HUES6 (cell line): ENCODE data around the gene ZFHX3.

Source experiments
- H3K27ac ChIP-seq: 2 replicates; pipeline ENCODE4 v1.7.0; 2013; ENCODE audit warnings: low read depth, mild to moderate bottlenecking, low read length, inconsistent platforms
- H3K27me3 ChIP-seq: 2 replicates; pipeline ENCODE4 v1.6.1; 2013; ENCODE audit warnings: low read length; ENCODE audit not compliant: control insufficient read depth, insufficient read depth
- H3K36me3 ChIP-seq: 2 replicates; pipeline ENCODE4 v1.6.1; 2013; ENCODE audit warnings: low read length; ENCODE audit not compliant: control insufficient read depth, insufficient read depth
- H3K4me1 ChIP-seq: 2 replicates; pipeline ENCODE4 v1.6.1; 2013; ENCODE audit warnings: low read length; ENCODE audit not compliant: control insufficient read depth, insufficient read depth
- H3K4me3 ChIP-seq: 2 replicates; pipeline ENCODE4 v1.5.1; 2013; ENCODE audit warnings: low read depth, low read length
- H3K9ac ChIP-seq: one replicate; pipeline ENCODE4 v1.6.1; 2013; ENCODE audit warnings: mild to moderate bottlenecking, low read length
- H3K9me3 ChIP-seq: 2 replicates; pipeline ENCODE4 v1.6.1; 2013; ENCODE audit warnings: low read depth, low read length; ENCODE audit not compliant: control insufficient read depth, insufficient read depth

The ZFHX3 gene

DNA sequence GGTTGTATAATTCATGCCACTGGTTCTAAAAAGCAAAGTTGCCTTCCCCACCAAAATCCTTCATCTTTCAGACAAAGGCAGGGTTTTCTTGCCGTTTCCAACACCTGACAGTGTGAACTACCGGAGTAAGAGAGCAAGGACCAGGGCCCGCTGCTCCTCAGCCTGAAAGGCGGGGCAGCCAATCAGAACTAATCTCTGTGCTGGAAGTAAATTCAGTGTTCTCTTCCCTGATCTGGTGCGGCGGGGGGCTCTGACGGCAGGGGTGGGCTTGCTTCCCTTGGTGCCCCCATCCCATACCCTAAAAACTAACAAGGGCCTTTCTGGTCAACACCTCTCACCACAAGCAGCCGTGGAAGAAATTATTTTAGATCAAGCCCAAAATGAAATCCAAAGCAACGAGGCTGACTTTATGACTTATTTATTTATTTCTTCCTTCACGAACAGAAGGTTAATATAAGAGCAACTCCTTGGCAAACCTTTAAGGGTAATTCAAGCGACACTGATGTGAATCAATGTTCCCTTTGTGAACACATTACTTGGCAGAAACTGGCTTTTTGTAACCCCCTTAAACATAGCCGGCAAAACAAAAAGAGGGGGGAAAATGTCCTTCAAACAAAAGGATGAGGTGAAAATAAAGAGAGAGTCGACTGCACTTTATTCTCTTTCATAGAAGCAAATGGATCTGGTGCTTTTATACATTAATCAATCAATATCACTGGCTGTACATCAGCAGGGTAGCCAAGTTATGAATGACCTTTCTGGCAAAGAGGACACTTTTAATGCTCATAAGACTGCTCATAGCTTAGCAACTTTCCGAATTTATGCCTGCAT lies 189.9 kb downstream of the ZFHX3 start:
- Histone ChIP-seq H3K27me3 (no peaks in the 10 kb centered on the region), H3K4me3 (no peak overlapping the region), H3K4me1 (peaks cover 7% of the 10 kb centered on the region; the same call in 1 of the 2 replicates), H3K9ac (no peak overlapping the region), H3K27ac (no peak overlapping the region), H3K9me3 (no peaks in the 10 kb centered on the region), H3K36me3 (no peaks in the 10 kb centered on the region)

DNA sequence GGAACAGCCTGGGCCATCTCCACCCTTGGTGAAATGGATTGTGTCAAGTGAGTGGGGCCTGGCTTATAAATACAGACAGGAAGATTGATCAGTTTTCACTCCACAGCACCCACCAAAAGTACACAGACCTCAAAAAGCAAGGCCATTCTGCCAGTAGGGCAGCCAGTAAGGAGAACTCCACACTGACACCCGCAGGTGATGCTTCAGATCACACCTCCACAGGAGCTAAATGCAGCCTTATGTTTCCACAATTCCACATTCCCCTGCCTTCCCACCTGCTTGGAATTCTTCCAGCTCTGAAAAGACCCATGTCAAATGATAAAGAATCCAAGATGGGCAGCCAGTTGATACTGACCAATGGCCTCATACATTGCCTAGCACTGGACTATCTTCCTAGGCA lies 191.1 kb downstream of the ZFHX3 start:
- Histone ChIP-seq H3K27me3 (no peaks in the 10 kb centered on the region), H3K4me3 (no peak overlapping the region), H3K36me3 (no peaks in the 10 kb centered on the region), H3K4me1 (peaks cover 7% of the 10 kb centered on the region; the same call in 1 of the 2 replicates), H3K27ac (no peak overlapping the region), H3K9ac (no peak overlapping the region), H3K9me3 (no peaks in the 10 kb centered on the region)

DNA sequence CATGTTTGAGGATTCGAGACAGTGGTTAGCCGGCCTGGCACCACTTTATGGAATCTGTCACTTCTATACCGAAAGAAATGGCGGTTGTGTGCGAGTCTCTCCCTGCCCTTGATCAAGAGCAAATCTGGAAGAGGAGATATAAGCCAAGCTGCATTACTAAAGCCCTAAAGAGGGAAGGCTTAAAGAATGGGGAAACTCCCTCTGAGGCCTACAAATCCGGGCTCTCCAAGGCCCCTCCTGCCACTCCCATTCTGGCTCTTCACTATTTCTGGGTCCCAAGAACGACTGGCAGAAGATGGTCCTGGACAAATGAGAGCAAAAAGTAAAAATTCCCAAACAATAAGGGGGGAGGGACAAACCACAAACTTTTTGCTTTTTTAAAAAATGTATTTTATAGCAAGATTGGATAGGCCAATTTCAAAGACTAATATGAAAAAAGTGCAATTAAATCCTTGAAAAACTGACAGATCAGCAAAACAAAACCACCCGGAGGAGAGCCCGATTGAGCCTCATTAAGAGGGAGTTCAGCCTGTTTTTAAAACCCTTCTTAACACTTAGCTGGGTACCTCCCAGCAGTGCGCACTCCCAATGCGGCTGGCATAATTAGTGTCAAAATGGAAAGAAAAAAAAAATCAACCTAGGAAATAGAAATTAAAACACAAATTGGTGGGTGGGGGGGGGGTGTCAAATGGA lies 193.5 kb downstream of the ZFHX3 start:
- H3K9ac ChIP-seq, result no peak overlapping the region
- H3K9me3 ChIP-seq, result no peaks in the 10 kb centered on the region
- H3K27me3 ChIP-seq, result no peaks in the 10 kb centered on the region
- H3K4me1 ChIP-seq, result peaks cover 7% of the 10 kb centered on the region; the same call in 1 of the 2 replicates
- no peaks in the 10 kb centered on the region for H3K36me3 ChIP-seq
- H3K27ac ChIP-seq, result no peak overlapping the region
- no peak overlapping the region for H3K4me3 ChIP-seq

DNA sequence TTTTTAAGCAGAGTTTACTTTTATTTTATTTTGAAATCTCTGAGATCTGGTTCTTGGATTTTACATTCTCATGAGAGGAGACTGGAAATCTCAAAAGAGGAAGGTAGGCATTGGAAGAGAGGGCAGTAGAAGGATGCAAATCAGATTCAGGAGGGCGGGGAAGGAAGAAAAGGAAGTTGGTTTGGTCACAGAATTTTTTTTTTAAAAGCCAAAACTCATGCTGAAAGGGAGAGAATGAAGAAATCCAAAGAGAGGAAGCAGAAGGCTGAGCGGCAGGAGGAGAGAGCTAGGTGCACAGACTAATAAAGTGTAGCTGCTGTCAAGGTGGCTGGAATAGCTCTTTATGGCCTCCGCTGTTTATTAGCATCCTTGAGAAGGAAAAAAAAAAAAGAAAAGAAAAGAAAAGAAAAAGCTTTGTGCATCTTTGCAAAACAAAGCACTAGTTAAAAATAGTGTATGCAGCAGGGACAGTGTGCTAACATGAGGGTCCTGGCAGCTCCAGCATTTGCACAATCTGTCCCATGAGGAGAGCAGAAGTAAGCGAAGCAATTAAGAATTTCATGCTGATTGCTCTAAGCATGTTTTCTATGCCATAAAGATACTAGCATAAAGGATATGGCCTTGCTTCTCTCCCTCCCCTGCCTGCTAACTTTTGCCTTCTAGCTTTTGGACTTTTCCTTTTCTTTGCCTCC lies 194.2 kb downstream of the ZFHX3 start:
- peaks cover 13% of the 10 kb centered on the region for H3K4me1 ChIP-seq
- H3K36me3 ChIP-seq, result no peaks in the 10 kb centered on the region
- no peak overlapping the region for H3K9ac ChIP-seq
- no peak overlapping the region for H3K4me3 ChIP-seq
- no peaks in the 10 kb centered on the region for H3K9me3 ChIP-seq
- H3K27ac ChIP-seq, result no peak overlapping the region
- no peaks in the 10 kb centered on the region for H3K27me3 ChIP-seq

DNA sequence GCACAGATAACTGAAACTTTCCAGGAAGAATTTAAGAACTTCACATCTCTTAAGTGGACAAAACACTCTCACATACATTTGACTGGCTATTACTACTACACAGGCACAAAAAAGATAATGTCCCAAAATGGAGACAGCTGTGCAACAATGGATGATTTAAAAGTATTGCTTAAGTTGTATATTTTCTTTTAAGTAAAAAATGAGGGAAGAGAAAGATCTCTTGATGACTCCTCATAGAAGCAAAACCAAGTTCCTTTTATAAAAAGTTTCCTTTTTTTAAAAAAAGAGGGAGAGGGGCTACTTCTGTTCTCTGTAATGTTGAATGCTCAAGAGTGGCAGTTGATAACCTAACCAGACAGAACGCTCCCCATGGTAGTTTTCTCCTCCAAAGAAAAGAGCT lies 195.5 kb downstream of the ZFHX3 start:
- Histone ChIP-seq H3K4me3 (no peak overlapping the region), H3K9ac (no peak overlapping the region), H3K36me3 (no peaks in the 10 kb centered on the region), H3K9me3 (no peaks in the 10 kb centered on the region), H3K4me1 (peaks cover 18% of the 10 kb centered on the region), H3K27me3 (no peaks in the 10 kb centered on the region), H3K27ac (no peak overlapping the region)

DNA sequence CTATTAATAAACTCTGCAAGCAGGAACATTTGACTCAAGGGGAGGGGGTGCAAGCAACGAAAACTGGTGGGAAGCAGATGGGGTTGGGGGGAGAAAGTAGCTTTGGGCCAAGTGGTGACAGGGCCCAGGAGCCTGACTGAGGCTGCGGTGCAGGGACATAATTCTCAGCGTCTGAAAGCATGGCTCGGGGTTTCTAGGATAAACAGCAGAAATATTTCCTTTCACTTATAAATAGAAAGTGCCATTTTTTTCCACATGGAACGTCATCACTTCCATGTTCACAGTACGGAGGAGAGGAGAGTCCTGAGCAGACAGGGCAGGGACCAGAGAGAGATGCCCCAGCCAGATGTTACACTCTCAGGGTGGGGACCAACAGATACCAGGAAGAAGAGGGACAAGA lies 197.1 kb downstream of the ZFHX3 start:
- no peak overlapping the region for H3K27ac ChIP-seq
- no peaks in the 10 kb centered on the region for H3K9me3 ChIP-seq
- no peaks in the 10 kb centered on the region for H3K36me3 ChIP-seq
- peaks cover 18% of the 10 kb centered on the region for H3K4me1 ChIP-seq
- H3K27me3 ChIP-seq, result no peaks in the 10 kb centered on the region
- no peak overlapping the region for H3K9ac ChIP-seq
- H3K4me3 ChIP-seq, result no peak overlapping the region

DNA sequence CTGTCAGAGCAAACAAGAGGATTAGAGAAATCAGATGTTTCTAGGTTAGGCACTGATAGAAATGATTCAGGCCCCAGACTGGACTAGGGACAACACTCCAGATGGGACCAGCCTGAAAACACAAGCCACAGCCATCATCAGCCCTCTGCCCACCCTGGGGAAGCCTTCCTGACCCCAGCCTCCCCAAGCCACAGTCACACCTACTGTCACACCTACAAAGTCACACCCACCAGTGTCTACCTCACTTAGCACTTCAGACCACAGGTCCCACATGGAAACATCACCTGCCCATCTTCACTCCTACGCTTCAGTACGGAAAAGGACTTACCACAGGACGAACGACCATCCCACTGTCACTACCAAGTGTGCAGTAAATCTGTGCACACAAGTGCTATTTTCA lies 197.9 kb downstream of the ZFHX3 start:
- H3K9me3 ChIP-seq, result no peaks in the 10 kb centered on the region
- H3K4me3 ChIP-seq, result no peak overlapping the region
- H3K9ac ChIP-seq, result no peak overlapping the region
- H3K27ac ChIP-seq, result no peak overlapping the region
- H3K36me3 ChIP-seq, result no peaks in the 10 kb centered on the region
- H3K4me1 ChIP-seq, result peaks cover 18% of the 10 kb centered on the region
- H3K27me3 ChIP-seq, result no peaks in the 10 kb centered on the region

DNA sequence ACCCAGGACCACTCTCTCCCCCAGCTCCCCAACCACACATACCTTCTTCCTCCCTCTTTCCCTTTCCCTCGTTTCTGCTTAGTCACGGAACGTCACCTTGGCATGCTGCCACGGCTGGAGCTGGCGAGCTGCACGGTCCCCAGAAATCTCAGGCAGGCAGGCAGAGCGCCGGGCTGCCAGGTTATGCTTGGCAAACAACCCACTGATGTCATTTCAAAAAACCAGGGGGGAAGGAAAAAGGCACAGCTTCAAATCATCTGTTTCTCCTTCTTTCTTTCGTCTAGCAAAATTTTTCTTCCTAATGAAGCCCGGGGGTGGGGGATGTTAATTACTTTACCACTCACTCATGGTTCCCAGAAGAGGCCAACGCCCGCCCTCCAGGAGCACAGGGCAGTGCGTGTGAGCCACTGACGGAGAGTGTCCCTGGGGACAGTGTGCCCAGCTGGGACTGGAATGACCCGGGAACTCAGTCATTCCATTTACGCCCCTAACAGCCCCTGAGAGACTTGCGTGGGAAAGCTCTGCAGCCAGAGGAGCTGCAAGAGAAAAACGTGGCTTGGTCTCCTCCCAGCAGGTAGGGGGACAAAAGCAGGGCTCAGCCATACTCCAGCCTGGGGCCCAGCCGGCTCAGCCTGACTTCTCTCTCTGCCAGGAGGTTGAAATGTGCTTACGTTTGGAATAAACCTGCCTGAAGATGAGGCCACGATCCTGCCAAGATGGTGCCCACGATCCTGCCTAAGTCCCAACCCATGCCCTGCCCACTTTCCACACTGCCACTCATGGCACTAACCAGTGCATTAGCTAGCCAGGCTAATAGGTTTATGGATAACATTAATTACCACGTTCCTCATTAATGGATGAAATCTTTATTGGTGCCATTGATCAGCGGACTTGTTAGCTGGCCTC lies 198.9 kb downstream of the ZFHX3 start:
- Histone ChIP-seq H3K4me1 (peaks cover 16% of the 10 kb centered on the region), H3K4me3 (no peak overlapping the region), H3K27ac (no peak overlapping the region), H3K9ac (no peak overlapping the region), H3K27me3 (no peaks in the 10 kb centered on the region), H3K9me3 (no peaks in the 10 kb centered on the region), H3K36me3 (no peaks in the 10 kb centered on the region)

DNA sequence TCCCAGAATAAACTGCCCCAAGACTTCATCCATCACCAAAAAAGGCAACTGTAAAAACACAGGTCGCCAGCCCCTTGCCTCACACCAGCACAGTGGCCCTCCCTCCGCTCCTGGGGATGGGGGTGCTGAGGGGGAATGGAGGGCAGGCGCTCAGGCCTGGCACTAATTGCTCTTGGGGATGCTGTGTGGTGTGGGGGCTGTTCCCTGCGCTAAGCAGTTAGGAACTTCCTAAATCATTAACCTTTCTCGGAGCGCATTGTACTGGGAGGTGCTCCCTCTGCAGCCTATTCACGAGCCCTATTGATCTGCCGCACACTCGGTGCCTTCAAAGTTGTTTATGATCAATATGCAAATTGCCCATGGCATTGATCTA lies 199.9 kb downstream of the ZFHX3 start:
- H3K27me3 ChIP-seq, result no peaks in the 10 kb centered on the region
- no peak overlapping the region for H3K9ac ChIP-seq
- H3K36me3 ChIP-seq, result no peaks in the 10 kb centered on the region
- no peak overlapping the region for H3K27ac ChIP-seq
- H3K4me1 ChIP-seq, result peaks cover 12% of the 10 kb centered on the region; the same call in 1 of the 2 replicates
- no peaks in the 10 kb centered on the region for H3K9me3 ChIP-seq
- H3K4me3 ChIP-seq, result no peak overlapping the region

DNA sequence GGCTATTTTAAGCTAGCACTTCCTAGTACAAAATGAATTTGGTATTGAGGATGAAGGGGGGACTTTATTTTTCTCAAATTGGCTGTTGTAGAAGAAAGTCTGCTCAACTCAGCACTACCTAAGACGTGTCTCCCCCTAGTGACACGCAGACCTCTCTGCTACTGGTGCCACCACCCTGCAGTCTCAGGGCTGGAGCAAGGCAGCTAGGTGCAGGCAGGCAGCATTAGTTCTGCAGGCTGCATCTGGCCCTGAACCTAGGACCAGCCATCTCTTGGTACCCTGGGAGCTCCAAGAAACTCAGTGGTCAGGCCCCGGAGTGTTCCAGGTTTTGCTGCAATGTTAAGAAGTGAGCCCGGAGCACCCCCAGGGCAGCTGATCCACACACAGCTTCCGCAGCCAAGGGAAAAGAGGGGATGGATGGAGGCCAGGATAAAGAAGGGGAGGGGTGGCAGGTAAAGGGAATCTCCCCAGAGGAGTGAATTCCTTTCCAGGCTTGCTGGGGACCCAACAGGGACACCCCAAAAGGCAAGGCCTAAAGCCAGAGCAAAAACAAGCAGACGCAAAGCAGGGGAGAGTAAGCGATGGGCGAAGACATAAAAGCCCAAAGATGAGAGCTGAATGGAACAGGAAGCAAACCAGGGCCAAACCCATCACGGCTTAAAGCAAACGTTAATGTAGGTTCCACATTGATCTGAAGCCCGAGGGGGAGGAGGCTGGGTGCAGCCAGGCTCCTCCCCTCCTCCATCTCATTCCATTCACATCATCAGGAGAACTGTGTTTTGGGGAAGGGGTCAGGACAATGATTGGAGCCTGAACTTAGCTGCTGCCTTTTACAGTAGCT lies 200.5 kb downstream of the ZFHX3 start:
- Histone ChIP-seq H3K9ac (no peak overlapping the region), H3K36me3 (no peaks in the 10 kb centered on the region), H3K9me3 (no peaks in the 10 kb centered on the region), H3K4me1 (peaks cover 12% of the 10 kb centered on the region; the same call in 1 of the 2 replicates), H3K4me3 (no peak overlapping the region), H3K27ac (no peak overlapping the region), H3K27me3 (no peaks in the 10 kb centered on the region)
